BE2C (cell line): Measurements from ENCODE around the gene SPCS3.
"Not testable (repeated sequence)": the region's sequence is repeated elsewhere in the genome, so short reads cannot be mapped to it uniquely, and the experiment has no call there.

Experiments
- DNase-seq: peaks from one replicate; pipeline ENCODE4 v3.0.0-alpha.2; 2020
- H3K27me3 ChIP-seq: fragments of 250-450 bp; sonication (Bioruptor Pico); 2 replicates; pipeline ENCODE4 v1.5.1; 2020; ENCODE audit warnings: mild to moderate bottlenecking
- H3K36me3 ChIP-seq: fragments of 250-450 bp; sonication (Bioruptor Pico); 2 replicates; pipeline ENCODE4 v1.5.1; 2020; ENCODE audit warnings: mild to moderate bottlenecking
- H3K4me1 ChIP-seq: fragments of 250-450 bp; sonication (Bioruptor Pico); 2 replicates; pipeline ENCODE4 v1.5.1; 2020
- H3K4me3 ChIP-seq: 2 replicates; pipeline ENCODE4 v1.5.1; 2011; ENCODE audit warnings: low read depth, low read length
- H3K9me3 ChIP-seq: fragments of 250-450 bp; sonication (Bioruptor Pico); 2 replicates; pipeline ENCODE4 v1.5.1; 2020
- CTCF ChIP-seq: IDR thresholded peaks from 2 replicates; pipeline ENCODE4 v1.5.1; 2012; ENCODE audit warnings: mild to moderate bottlenecking, low read depth, low read length

SPCS3 gene

GRCh38 chr4:176276710-176277109 lies 43.1 kb upstream of the SPCS3 start:
- Histone ChIP-seq H3K27me3 (no peaks in the 10 kb centered on the region), H3K4me3 (no peak overlapping the region), H3K9me3 (no peaks in the 10 kb centered on the region), H3K4me1 (no peaks in the 10 kb centered on the region), H3K36me3 (no peaks in the 10 kb centered on the region)
- no peak for DNase-seq
- TF ChIP-seq CTCF = no peak

GRCh38 chr4:176277162-176277904 lies 42.4 kb upstream of the SPCS3 start:
- Histone ChIP-seq H3K27me3 (no peaks in the 10 kb centered on the region), H3K4me3 (no peak overlapping the region), H3K4me1 (no peaks in the 10 kb centered on the region), H3K36me3 (no peaks in the 10 kb centered on the region), H3K9me3 (no peaks in the 10 kb centered on the region)
- peak; percentile 63 for DNase-seq
- peak; percentile 64 for TF ChIP-seq CTCF

- not testable (repeated sequence) for DNase-seq, H3K4me3 ChIP-seq, H3K4me1 ChIP-seq, H3K36me3 ChIP-seq, H3K9me3 ChIP-seq, H3K27me3 ChIP-seq
Measured at GRCh38 chr4:176279560-176279959, 40.2 kb upstream of the SPCS3 start.

- no peak overlapping the region for H3K4me3 ChIP-seq
- no peak for DNase-seq
- no peaks in the 10 kb centered on the region for H3K4me1 ChIP-seq
Measured at GRCh38 chr4:176286728-176287127, 33.0 kb upstream of the SPCS3 start.

GRCh38 chr4:176287546-176287945 lies 32.2 kb upstream of the SPCS3 start:
- Histone ChIP-seq H3K4me1 (no peaks in the 10 kb centered on the region), H3K36me3 (no peaks in the 10 kb centered on the region), H3K27me3 (no peaks in the 10 kb centered on the region), H3K9me3 (no peaks in the 10 kb centered on the region), H3K4me3 (no peak overlapping the region)
- no peak for DNase-seq
- no peak for TF ChIP-seq CTCF

More at GRCh38 chr4:176286728-176287127, 33.0 kb upstream of the SPCS3 start:
- Histone ChIP-seq H3K27me3 (no peaks in the 10 kb centered on the region), H3K9me3 (no peaks in the 10 kb centered on the region), H3K36me3 (no peaks in the 10 kb centered on the region)
- TF ChIP-seq CTCF = no peak

- no peaks in the 10 kb centered on the region for H3K9me3 ChIP-seq
- TF ChIP-seq CTCF = no peak
- no peak for DNase-seq
- no peak overlapping the region for H3K4me3 ChIP-seq
- H3K27me3 ChIP-seq = no peaks in the 10 kb centered on the region
- H3K4me1 ChIP-seq = no peaks in the 10 kb centered on the region
- H3K36me3 ChIP-seq = no peaks in the 10 kb centered on the region
Measured at GRCh38 chr4:176288020-176288419, 31.7 kb upstream of the SPCS3 start.

- H3K27me3 ChIP-seq = no peaks in the 10 kb centered on the region
- H3K4me3 ChIP-seq = no peak overlapping the region
- DNase-seq = no peak
- no peaks in the 10 kb centered on the region for H3K4me1 ChIP-seq
- TF ChIP-seq CTCF = no peak
- no peaks in the 10 kb centered on the region for H3K36me3 ChIP-seq
- H3K9me3 ChIP-seq = no peaks in the 10 kb centered on the region
Measured at GRCh38 chr4:176289561-176289960, 30.2 kb upstream of the SPCS3 start.
